ENCODE data around the gene IFNK.

IFNK gene

DNA sequence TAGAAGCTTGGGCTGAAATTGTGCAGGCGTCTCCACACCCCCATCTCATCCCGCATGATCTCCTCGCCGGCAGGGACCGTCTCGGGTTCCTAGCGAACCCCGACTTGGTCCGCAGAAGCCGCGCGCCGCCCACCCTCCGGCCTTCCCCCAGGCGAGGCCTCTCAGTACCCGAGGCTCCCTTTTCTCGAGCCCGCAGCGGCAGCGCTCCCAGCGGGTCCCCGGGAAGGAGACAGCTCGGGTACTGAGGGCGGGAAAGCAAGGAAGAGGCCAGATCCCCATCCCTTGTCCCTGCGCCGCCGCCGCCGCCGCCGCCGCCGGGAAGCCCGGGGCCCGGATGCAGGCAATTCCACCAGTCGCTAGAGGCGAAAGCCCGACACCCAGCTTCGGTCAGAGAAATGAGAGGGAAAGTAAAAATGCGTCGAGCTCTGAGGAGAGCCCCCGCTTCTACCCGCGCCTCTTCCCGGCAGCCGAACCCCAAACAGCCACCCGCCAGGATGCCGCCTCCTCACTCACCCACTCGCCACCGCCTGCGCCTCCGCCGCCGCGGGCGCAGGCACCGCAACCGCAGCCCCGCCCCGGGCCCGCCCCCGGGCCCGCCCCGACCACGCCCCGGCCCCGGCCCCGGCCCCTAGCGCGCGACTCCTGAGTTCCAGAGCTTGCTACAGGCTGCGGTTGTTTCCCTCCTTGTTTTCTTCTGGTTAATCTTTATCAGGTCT, 49.0 kb downstream of the IFNK start, which contains the start of gene C9orf72:
Gene C9orf72 (minus strand): TSS at position 564 of the 716 bp plus-strand sequence. CDS start 6,361 bp downstream, outside the sequence.
- Histone ChIP-seq H3K27me3 (ENCODE audit: low read depth, low read length) (no peaks in the 10 kb centered on the region), H3K4me3 (ENCODE audit: low read length) (peak within 1 kb of the TSS; percentile 97), H4K20me1 (ENCODE audit: insufficient read depth, low read length) (no peaks in the 10 kb centered on the region), H3K4me1 (ENCODE audit: low read length) (peaks cover 14% of the 10 kb centered on the region), H3K9me3 (ENCODE audit: insufficient read depth, low read length) (no peaks in the 10 kb centered on the region), H3K9ac (ENCODE audit: low read length) (peak within 1 kb of the TSS; percentile 78), H3K79me2 (ENCODE audit: low read length) (peaks cover 16% of the 10 kb centered on the region), H2AFZ (ENCODE audit: low read depth, low read length) (peak within 1 kb of the TSS; percentile 91), H3K4me2 (ENCODE audit: low read length) (peak within 1 kb of the TSS; percentile 89), H3K36me3 (replicated peaks; ENCODE audit: low read depth, low read length) (no peaks in the 10 kb centered on the region), H3K27ac (ENCODE audit: low read length) (peak within 1 kb of the TSS; percentile 75)
- TF ChIP-seq, protein P1, sequence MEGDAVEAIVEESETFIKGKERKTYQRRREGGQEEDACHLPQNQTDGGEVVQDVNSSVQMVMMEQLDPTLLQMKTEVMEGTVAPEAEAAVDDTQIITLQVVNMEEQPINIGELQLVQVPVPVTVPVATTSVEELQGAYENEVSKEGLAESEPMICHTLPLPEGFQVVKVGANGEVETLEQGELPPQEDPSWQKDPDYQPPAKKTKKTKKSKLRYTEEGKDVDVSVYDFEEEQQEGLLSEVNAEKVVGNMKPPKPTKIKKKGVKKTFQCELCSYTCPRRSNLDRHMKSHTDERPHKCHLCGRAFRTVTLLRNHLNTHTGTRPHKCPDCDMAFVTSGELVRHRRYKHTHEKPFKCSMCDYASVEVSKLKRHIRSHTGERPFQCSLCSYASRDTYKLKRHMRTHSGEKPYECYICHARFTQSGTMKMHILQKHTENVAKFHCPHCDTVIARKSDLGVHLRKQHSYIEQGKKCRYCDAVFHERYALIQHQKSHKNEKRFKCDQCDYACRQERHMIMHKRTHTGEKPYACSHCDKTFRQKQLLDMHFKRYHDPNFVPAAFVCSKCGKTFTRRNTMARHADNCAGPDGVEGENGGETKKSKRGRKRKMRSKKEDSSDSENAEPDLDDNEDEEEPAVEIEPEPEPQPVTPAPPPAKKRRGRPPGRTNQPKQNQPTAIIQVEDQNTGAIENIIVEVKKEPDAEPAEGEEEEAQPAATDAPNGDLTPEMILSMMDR (IDR thresholded peaks at IDR 0.05; ENCODE audit: low read depth, low read length) = no peak
- no peak for TF ChIP-seq EZH2phosphoT487 (IDR thresholded peaks at IDR 0.05; ENCODE audit: low read depth)

- Histone ChIP-seq H2AFZ (ENCODE audit: low read depth, low read length) (peak overlapping the region; percentile 91), H3K79me2 (ENCODE audit: low read length) (peaks cover 16% of the 10 kb centered on the region), H3K9ac (ENCODE audit: low read length) (peak overlapping the region; percentile 78), H3K27me3 (ENCODE audit: low read depth, low read length) (no peaks in the 10 kb centered on the region), H3K36me3 (replicated peaks; ENCODE audit: low read depth, low read length) (no peaks in the 10 kb centered on the region), H3K27ac (ENCODE audit: low read length) (peak overlapping the region; percentile 75), H3K4me2 (ENCODE audit: low read length) (peak overlapping the region; percentile 82), H3K4me1 (ENCODE audit: low read length) (peaks cover 14% of the 10 kb centered on the region), H3K4me3 (ENCODE audit: low read length) (peak overlapping the region; percentile 97), H3K9me3 (ENCODE audit: insufficient read depth, low read length) (no peaks in the 10 kb centered on the region), H4K20me1 (ENCODE audit: insufficient read depth, low read length) (no peaks in the 10 kb centered on the region)
- TF ChIP-seq EZH2phosphoT487 (IDR thresholded peaks at IDR 0.05; ENCODE audit: low read depth) = no peak
- TF ChIP-seq, protein P1 (IDR thresholded peaks at IDR 0.05; ENCODE audit: low read depth, low read length) = no peak
These were observed 49.8 kb downstream of the IFNK start for GRCh38 chr9:27573634-27574590.

All from OCI-LY3 (cell line).